ENCODE results near the gene EHMT1.

DNA sequence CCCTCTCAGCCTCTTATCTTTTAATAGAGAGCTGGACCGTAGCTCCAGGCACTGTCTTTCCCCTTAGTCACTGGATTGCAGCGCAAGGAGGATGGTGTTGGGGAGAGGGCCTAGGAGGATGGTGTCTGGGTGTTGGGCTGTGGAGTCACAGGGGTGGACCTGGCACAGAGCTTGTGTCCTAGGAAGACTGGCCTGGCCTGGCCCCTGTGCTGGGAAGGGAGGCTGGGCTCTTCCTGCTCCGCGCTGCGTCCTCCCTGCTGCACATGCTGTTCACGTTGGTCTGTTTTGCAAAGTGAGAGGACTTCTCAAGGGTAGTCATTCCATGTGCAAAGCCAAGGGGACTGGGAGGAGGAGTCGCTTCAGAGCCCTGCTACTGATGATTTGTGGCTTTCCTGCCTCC is 123.9 kb downstream of the EHMT1 start:
- TF ChIP-seq EZH2 (IDR thresholded peaks at IDR 0.05) (no peak), POLR2AphosphoS5 (IDR thresholded peaks at IDR 0.05; ENCODE audit: borderline replicate concordance, low read depth, low read length) (no peak)
